Panc1 (cell line): ENCODE data around the gene GUCY2D. TPM values are rescaled to one million over a fixed set of nuclear protein-coding genes. Genes with fewer than 3 reads are reported as not detected.

Experiments used
- ATAC-seq: fragments of 200-7000 bp; cut with Tn5 transposase; 2 replicates; pipeline ENCODE4 v1.9.1; 2020; ENCODE audit warnings: mild to moderate bottlenecking, moderate library complexity
- BruUV-seq: library from RNA; stranded (reverse); fragments of 400-500 nt; replicated peaks from 2 replicates; lab custom pipeline; 2021; lab: Mats Ljungman, UMichigan
- CTCF ChIA-PET: fragments of 300-600 bp; sonication (Branson Sonifier 250); formaldehyde crosslinking; loops from one replicate; lab custom pipeline; 2022; ENCODE audit warnings: antibody characterized with exemption; lab: Charles Lee
- POLR2A ChIA-PET: fragments of 300-600 bp; sonication (Branson Sonifier 250); formaldehyde crosslinking; loops from one replicate; lab custom pipeline; 2022; ENCODE audit warnings: antibody characterized with exemption; lab: Charles Lee
- DNase-seq: peaks from one replicate; pipeline ENCODE4 v3.0.0-alpha.2; 2010; ENCODE audit warnings: low read depth, low spot score
- H3K27ac ChIP-seq: 2 replicates; pipeline ENCODE4 v1.5.1; 2011; ENCODE audit warnings: mild to moderate bottlenecking, low read length, inconsistent platforms
- H3K27me3 ChIP-seq: fragments of 200-500 bp; sonication (Bioruptor generic); 2 replicates; pipeline ENCODE4 v1.6.0; 2014; ENCODE audit warnings: low read length, inconsistent platforms; ENCODE audit not compliant: control insufficient read depth, insufficient read depth
- H3K36me3 ChIP-seq: fragments of 200-500 bp; sonication (Bioruptor generic); 2 replicates; pipeline ENCODE4 v1.5.1; 2014; ENCODE audit warnings: inconsistent platforms, mild to moderate bottlenecking, low read length, moderate library complexity; ENCODE audit not compliant: control insufficient read depth, insufficient read depth
- H3K4me1 ChIP-seq: 2 replicates; pipeline ENCODE4 v1.5.1; 2011; ENCODE audit warnings: inconsistent platforms, mild to moderate bottlenecking, low read length, moderate library complexity; ENCODE audit not compliant: control insufficient read depth, insufficient read depth
- H3K4me3 ChIP-seq, 2 experiments: 2 replicates each; pipeline ENCODE4 v1.5.1; 2011 to 2012; ENCODE audit warnings: low read depth in 2 of 2, low read length in 2 of 2, mild to moderate bottlenecking in 2 of 2, inconsistent platforms in 1 of 2, moderate library complexity in 1 of 2
- H3K9me3 ChIP-seq: fragments of 200-500 bp; sonication (Bioruptor generic); 2 replicates; pipeline ENCODE4 v1.5.1; 2014; ENCODE audit warnings: low read depth, mild to moderate bottlenecking, inconsistent platforms, low read length, moderate library complexity; ENCODE audit not compliant: control insufficient read depth, insufficient read depth
- POLR2AphosphoS5 ChIP-seq: IDR thresholded peaks from 2 replicates; pipeline ENCODE4 v1.6.1; 2012; ENCODE audit warnings: mild to moderate bottlenecking, low read depth, low read length, moderate library complexity
- SIN3A ChIP-seq: IDR thresholded peaks from 2 replicates; pipeline ENCODE4 v1.6.1; 2012; ENCODE audit warnings: low read depth, mild to moderate bottlenecking, low read length, moderate library complexity, borderline replicate concordance; ENCODE audit not compliant: insufficient read depth
- TCF7L2 ChIP-seq: IDR thresholded peaks from 2 replicates; pipeline ENCODE4 v1.6.1; 2011; ENCODE audit warnings: mild to moderate bottlenecking, low read depth, low read length, inconsistent platforms
- in situ Hi-C: cut with HindIII; loops from 2 replicates; pipeline ENCODE4 v1.10.0; 2016; ENCODE audit warnings: low sequenced_read_pairs, low pct_unique_long_range_greater_than_20kb
- intact Hi-C: fragments of 100-400 bp; cut with micrococcal nuclease; formaldehyde crosslinking; loops from one replicate; pipeline ENCODE4 v1.10.0; 2022; ENCODE audit not compliant: unreplicated experiment
- total RNA-seq: library from RNA; stranded (reverse); gene quantifications from one replicate; pipeline ENCODE4 v1.2.1, GENCODE V29; 2021; ENCODE audit not compliant: unreplicated experiment
- TF ChIP-seq, protein P1 (sequence below), 2 experiments: IDR thresholded peaks; 2 replicates each; pipeline ENCODE4 v1.6.1; 2011 to 2012; ENCODE audit warnings: low read depth in 2 of 2, control low read depth in 1 of 2, low read length in 1 of 2, mild to moderate bottlenecking in 1 of 2, moderate library complexity in 1 of 2; ENCODE audit not compliant: insufficient read depth in 1 of 2
- TF ChIP-seq, protein P2 (sequence below): fragments of 450-650 bp; IDR thresholded peaks from 2 replicates; pipeline ENCODE4 v1.5.1; 2017; ENCODE audit warnings: mild to moderate bottlenecking

GUCY2D gene
- total RNA-seq, 1 experiment from 2014 or later, result not detected

DNA sequence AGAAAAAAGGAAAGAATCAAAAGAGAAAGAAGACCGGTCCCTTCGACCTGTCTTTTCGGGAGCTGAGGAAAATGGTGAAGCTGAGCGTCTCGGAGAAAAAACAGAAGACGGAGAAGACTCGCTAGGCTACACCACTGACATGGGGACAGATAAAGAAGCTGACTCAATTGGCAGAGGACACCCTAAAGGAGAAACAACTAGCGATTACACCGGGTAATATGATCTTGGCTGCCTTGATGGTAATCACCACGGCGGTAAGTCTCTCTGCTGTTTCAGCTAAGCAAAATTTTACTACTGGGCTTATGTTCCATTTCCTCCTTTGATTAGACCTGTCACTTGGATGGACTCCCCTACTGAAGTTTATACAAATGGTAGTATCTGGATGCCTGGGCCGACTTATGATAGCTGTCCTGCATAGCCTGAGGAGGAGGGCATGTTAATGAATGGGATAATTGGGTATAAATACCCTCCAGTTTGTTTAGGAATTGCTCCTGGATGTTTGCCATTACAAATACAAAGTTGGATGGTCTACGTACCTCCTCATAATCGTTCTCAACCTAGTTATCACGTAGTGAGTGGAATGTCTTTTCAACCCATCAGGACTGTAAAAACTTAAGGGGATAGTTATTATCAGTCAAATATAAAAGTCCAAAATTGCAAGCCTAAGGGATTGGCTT lies 60.5 kb downstream of the GUCY2D start:
- H3K4me3 ChIP-seq, result no peak overlapping the region
- BruUV-seq, result no TSS peak
- no peak for ATAC-seq
- in situ Hi-C loops, result no loop called here
- CTCF ChIA-PET, result no interaction called here
- no peaks in the 10 kb centered on the region for H3K9me3 ChIP-seq
- H3K36me3 ChIP-seq, result no peaks in the 10 kb centered on the region
- peaks cover 4% of the 10 kb centered on the region for H3K27me3 ChIP-seq
- H3K4me1 ChIP-seq, result peaks cover 8% of the 10 kb centered on the region
- no peak for TF ChIP-seq TCF7L2
- TF ChIP-seq, protein P1, sequence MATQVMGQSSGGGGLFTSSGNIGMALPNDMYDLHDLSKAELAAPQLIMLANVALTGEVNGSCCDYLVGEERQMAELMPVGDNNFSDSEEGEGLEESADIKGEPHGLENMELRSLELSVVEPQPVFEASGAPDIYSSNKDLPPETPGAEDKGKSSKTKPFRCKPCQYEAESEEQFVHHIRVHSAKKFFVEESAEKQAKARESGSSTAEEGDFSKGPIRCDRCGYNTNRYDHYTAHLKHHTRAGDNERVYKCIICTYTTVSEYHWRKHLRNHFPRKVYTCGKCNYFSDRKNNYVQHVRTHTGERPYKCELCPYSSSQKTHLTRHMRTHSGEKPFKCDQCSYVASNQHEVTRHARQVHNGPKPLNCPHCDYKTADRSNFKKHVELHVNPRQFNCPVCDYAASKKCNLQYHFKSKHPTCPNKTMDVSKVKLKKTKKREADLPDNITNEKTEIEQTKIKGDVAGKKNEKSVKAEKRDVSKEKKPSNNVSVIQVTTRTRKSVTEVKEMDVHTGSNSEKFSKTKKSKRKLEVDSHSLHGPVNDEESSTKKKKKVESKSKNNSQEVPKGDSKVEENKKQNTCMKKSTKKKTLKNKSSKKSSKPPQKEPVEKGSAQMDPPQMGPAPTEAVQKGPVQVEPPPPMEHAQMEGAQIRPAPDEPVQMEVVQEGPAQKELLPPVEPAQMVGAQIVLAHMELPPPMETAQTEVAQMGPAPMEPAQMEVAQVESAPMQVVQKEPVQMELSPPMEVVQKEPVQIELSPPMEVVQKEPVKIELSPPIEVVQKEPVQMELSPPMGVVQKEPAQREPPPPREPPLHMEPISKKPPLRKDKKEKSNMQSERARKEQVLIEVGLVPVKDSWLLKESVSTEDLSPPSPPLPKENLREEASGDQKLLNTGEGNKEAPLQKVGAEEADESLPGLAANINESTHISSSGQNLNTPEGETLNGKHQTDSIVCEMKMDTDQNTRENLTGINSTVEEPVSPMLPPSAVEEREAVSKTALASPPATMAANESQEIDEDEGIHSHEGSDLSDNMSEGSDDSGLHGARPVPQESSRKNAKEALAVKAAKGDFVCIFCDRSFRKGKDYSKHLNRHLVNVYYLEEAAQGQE (IDR thresholded peaks at IDR 0.05; ENCODE audit: insufficient read depth in 1 of 2, low read depth in 2 of 2, low read length in 1 of 2), result no peak
- TF ChIP-seq SIN3A, result no peak
- TF ChIP-seq, protein P2, sequence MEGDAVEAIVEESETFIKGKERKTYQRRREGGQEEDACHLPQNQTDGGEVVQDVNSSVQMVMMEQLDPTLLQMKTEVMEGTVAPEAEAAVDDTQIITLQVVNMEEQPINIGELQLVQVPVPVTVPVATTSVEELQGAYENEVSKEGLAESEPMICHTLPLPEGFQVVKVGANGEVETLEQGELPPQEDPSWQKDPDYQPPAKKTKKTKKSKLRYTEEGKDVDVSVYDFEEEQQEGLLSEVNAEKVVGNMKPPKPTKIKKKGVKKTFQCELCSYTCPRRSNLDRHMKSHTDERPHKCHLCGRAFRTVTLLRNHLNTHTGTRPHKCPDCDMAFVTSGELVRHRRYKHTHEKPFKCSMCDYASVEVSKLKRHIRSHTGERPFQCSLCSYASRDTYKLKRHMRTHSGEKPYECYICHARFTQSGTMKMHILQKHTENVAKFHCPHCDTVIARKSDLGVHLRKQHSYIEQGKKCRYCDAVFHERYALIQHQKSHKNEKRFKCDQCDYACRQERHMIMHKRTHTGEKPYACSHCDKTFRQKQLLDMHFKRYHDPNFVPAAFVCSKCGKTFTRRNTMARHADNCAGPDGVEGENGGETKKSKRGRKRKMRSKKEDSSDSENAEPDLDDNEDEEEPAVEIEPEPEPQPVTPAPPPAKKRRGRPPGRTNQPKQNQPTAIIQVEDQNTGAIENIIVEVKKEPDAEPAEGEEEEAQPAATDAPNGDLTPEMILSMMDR, result no peak
- no peak for TF ChIP-seq POLR2AphosphoS5
- no peak overlapping the region for H3K27ac ChIP-seq
- intact Hi-C loops, result no loop called here
- POLR2A ChIA-PET, result no interaction called here
- DNase-seq, result no peak

DNA sequence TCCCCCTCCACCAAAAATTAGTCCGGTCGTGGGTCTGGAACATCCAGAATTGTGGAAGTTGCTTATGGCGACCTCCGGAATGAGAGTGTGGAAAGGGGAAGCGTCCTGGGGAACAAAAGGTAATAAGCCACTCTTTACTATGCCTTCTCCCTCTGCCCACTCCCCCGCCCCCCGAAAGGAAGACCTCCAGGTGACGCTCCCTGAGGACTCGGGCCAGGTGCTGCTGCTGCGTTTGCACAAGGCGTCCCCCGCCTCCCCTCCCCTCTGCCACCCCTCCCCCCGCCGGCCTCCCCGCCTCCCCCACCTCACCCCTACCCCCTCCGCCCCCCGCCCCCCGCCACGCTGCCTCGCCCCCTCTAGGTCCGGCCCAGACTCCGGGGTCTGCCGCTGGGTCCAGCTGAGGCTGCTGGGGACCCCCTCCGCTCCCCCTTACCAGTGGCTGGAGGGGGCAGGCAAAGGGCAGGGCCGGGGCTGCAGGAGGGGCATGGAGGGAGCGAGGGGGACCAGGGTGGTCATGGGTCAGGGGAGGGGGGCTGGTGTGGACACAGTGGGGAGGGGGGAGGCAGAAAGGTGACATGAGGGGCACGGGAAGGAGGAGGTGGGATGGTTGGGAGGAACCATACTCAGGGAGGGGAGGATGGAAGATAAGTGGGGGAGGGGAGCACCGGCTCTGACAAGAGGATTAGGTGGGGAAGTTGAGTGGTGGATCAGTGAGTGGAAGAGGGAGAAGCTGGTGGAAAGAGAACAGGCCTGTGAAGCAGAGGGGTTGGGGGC lies 61.5 kb downstream of the GUCY2D start:
- no TSS peak for BruUV-seq
- intact Hi-C loops, result no loop called here
- in situ Hi-C loops, result no loop called here
- Histone ChIP-seq H3K4me1 (peaks cover 6% of the 10 kb centered on the region; the same call in 1 of the 2 replicates), H3K4me3 (no peak overlapping the region), H3K27me3 (peaks cover 4% of the 10 kb centered on the region), H3K9me3 (no peaks in the 10 kb centered on the region), H3K36me3 (no peaks in the 10 kb centered on the region), H3K27ac (no peak overlapping the region)
- ChIA-PET CTCF (interaction anchor here (1.2 kb wide), 1 partner anchor 10 kb away, joined by 5 read pairs; no protein-coding TSS in a partner anchor), POLR2A (no interaction called here)
- no peak for TF ChIP-seq TCF7L2
- TF ChIP-seq, protein P2, result no peak
- TF ChIP-seq SIN3A, result no peak
- no peak for TF ChIP-seq POLR2AphosphoS5
- TF ChIP-seq, protein P1 (IDR thresholded peaks at IDR 0.05; ENCODE audit: insufficient read depth in 1 of 2, low read depth in 2 of 2, low read length in 1 of 2), result no peak
- DNase-seq (no peak), ATAC-seq (no peak)
